Measurements from ENCODE around the gene DDC.

The DDC gene

DNA sequence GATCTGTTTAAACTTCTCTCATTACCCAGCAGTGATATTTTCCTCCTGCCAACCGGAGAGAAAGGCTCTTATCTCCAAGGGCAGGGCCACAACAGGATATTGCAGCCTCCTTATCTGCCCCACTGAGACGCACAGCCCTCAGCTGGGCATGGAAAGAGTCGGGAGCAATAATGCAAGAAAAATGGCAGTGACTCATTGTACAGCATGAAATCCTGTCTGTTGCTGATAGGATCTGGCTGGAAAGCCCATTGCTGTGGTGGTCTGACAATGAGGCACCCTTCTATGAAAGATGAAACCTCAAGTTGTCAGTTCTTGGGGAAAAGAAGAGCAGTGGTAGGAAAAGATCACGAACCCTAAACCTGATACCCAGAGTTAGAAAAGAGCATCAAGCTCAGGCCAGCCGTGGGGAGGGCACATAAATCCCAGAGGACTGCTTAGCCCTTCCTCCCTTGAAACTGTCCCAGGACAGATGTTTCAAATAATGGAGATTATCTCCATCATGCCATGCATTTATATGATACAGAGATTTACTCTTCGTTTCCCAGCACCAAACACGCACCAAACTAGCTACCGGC, 68.0 kb downstream of the DDC start:
- no peaks in the 10 kb centered on the region for H3K9me2 ChIP-seq (replicated peaks; ENCODE audit: control insufficient read depth, low read length)
- H3K4me1 ChIP-seq (ENCODE audit: control insufficient read depth, low read length) = no peaks in the 10 kb centered on the region
- H3K4me3 ChIP-seq (ENCODE audit: low read length) = no peak overlapping the region
- no peaks in the 10 kb centered on the region for H3K79me2 ChIP-seq (ENCODE audit: control insufficient read depth, low read length)
- H3F3A ChIP-seq (ENCODE audit: control insufficient read depth, insufficient read depth) = no peaks in the 10 kb centered on the region
- H4K20me1 ChIP-seq (ENCODE audit: control insufficient read depth, insufficient read depth, low read depth, low read length) = no peaks in the 10 kb centered on the region
- no peak overlapping the region for H3K4me2 ChIP-seq (ENCODE audit: low read length)
- no peaks in the 10 kb centered on the region for H3K36me3 ChIP-seq (ENCODE audit: control insufficient read depth, low read length)
- peaks cover 29% of the 10 kb centered on the region for H3K27me3 ChIP-seq (ENCODE audit: control insufficient read depth, low read length)
- no peaks in the 10 kb centered on the region for H3K9me3 ChIP-seq (ENCODE audit: control insufficient read depth, insufficient read depth, low read length)
- no peak overlapping the region for H3K27ac ChIP-seq (ENCODE audit: low read depth, low read length)
- TF ChIP-seq, protein P1, sequence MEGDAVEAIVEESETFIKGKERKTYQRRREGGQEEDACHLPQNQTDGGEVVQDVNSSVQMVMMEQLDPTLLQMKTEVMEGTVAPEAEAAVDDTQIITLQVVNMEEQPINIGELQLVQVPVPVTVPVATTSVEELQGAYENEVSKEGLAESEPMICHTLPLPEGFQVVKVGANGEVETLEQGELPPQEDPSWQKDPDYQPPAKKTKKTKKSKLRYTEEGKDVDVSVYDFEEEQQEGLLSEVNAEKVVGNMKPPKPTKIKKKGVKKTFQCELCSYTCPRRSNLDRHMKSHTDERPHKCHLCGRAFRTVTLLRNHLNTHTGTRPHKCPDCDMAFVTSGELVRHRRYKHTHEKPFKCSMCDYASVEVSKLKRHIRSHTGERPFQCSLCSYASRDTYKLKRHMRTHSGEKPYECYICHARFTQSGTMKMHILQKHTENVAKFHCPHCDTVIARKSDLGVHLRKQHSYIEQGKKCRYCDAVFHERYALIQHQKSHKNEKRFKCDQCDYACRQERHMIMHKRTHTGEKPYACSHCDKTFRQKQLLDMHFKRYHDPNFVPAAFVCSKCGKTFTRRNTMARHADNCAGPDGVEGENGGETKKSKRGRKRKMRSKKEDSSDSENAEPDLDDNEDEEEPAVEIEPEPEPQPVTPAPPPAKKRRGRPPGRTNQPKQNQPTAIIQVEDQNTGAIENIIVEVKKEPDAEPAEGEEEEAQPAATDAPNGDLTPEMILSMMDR (IDR thresholded peaks at IDR 0.05; ENCODE audit: low read depth, low read length, poor library complexity, severe bottlenecking) = no peak
- TF ChIP-seq EZH2phosphoT487 (IDR thresholded peaks at IDR 0.05; ENCODE audit: borderline replicate concordance, low read length) = no peak

DNA sequence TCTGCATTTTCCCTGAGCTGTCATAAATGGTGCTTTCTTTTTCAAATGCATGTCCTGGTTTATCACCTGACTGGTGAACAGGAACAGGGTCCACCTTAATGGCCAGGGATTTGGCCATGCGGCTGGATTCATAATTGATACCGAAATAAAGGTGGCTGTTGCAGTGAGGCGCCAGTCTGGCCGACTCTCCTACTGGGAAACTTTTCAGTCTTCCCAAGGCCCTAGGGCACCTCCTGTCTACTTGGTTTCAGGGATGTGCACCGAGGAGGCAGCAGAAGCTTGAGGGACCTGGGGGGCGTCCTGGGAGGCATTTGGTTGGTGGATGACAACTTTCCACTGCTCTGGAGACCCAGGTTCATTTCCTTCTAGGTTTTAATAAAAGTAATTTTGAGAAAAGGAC, 68.6 kb downstream of the DDC start:
- no peaks in the 10 kb centered on the region for H4K20me1 ChIP-seq (ENCODE audit: control insufficient read depth, insufficient read depth, low read depth, low read length)
- no peaks in the 10 kb centered on the region for H3F3A ChIP-seq (ENCODE audit: control insufficient read depth, insufficient read depth)
- no peaks in the 10 kb centered on the region for H3K4me1 ChIP-seq (ENCODE audit: control insufficient read depth, low read length)
- no peaks in the 10 kb centered on the region for H3K9me2 ChIP-seq (replicated peaks; ENCODE audit: control insufficient read depth, low read length)
- TF ChIP-seq, protein P1 (IDR thresholded peaks at IDR 0.05; ENCODE audit: low read depth, low read length, poor library complexity, severe bottlenecking) = no peak
- no peak for TF ChIP-seq EZH2phosphoT487 (IDR thresholded peaks at IDR 0.05; ENCODE audit: borderline replicate concordance, low read length)
- H3K27ac ChIP-seq (ENCODE audit: low read depth, low read length) = no peak overlapping the region
- no peak overlapping the region for H3K4me3 ChIP-seq (ENCODE audit: low read length)
- no peaks in the 10 kb centered on the region for H3K36me3 ChIP-seq (ENCODE audit: control insufficient read depth, low read length)
- no peaks in the 10 kb centered on the region for H3K9me3 ChIP-seq (ENCODE audit: control insufficient read depth, insufficient read depth, low read length)
- no peaks in the 10 kb centered on the region for H3K79me2 ChIP-seq (ENCODE audit: control insufficient read depth, low read length)
- no peak overlapping the region for H3K4me2 ChIP-seq (ENCODE audit: low read length)
- H3K27me3 ChIP-seq (ENCODE audit: control insufficient read depth, low read length) = peaks cover 29% of the 10 kb centered on the region

DNA sequence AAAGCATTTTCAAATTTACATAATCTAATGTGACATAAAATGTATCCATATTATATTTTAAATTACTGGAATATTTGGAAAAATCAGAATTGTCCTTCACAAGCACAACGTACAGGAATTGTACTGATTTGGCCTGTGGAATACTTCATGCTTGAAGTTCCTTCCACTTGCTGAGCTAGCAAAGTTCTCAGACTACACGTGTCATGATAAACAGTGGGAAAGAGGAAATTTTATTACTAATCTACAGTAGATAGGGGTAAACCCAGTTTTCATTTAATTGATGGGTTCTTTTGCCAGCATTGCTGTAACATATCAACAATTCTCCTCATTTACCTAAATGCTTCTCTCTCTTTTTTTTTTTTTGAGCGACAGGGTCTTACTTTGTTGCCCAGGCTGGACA, 69.5 kb downstream of the DDC start:
- Histone ChIP-seq H3K4me1 (ENCODE audit: control insufficient read depth, low read length) (no peaks in the 10 kb centered on the region), H3K79me2 (ENCODE audit: control insufficient read depth, low read length) (no peaks in the 10 kb centered on the region), H3F3A (ENCODE audit: control insufficient read depth, insufficient read depth) (no peaks in the 10 kb centered on the region), H3K9me2 (replicated peaks; ENCODE audit: control insufficient read depth, low read length) (no peaks in the 10 kb centered on the region), H3K4me2 (ENCODE audit: low read length) (no peak overlapping the region), H3K27me3 (ENCODE audit: control insufficient read depth, low read length) (peaks cover 29% of the 10 kb centered on the region), H4K20me1 (ENCODE audit: control insufficient read depth, insufficient read depth, low read depth, low read length) (no peaks in the 10 kb centered on the region), H3K4me3 (ENCODE audit: low read length) (no peak overlapping the region), H3K36me3 (ENCODE audit: control insufficient read depth, low read length) (no peaks in the 10 kb centered on the region), H3K27ac (ENCODE audit: low read depth, low read length) (no peak overlapping the region), H3K9me3 (ENCODE audit: control insufficient read depth, insufficient read depth, low read length) (no peaks in the 10 kb centered on the region)
- TF ChIP-seq, protein P1 (IDR thresholded peaks at IDR 0.05; ENCODE audit: low read depth, low read length, poor library complexity, severe bottlenecking) = no peak
- TF ChIP-seq EZH2phosphoT487 (IDR thresholded peaks at IDR 0.05; ENCODE audit: borderline replicate concordance, low read length) = no peak
